Heart right ventricle (tissue), 16 donors: Measurements from ENCODE around the gene SUFU. TPM values are rescaled to one million over a fixed set of nuclear protein-coding genes. Genes with fewer than 3 reads are reported as not detected.

Experiments used
- ATAC-seq, 8 donors: fragments of 200-7000 bp; cut with Tn5 transposase; one replicate each; pipeline ENCODE4 v1.9.1; 2020; ENCODE audit warnings: mild to moderate bottlenecking in 8 of 8, moderate library complexity in 8 of 8, moderate number of reproducible peaks in 1 of 8
- DNase-seq, 2 donors: peaks; one replicate each; pipeline ENCODE4 v3.0.0-alpha.2; 2020
- H3K27ac ChIP-seq, 10 donors: fragments of 200-600 bp; sonication (generic) in 2 of 10; one replicate each; pipeline versions ENCODE4 v1.5.0 to v1.8.0; 2020 to 2022; ENCODE audit warnings: mild to moderate bottlenecking in 3 of 10
- H3K27me3 ChIP-seq, 7 donors: fragments of 200-600 bp; one replicate each; pipeline ENCODE4 v1.8.0; 2021 to 2022; ENCODE audit warnings: mild to moderate bottlenecking in 2 of 7
- H3K36me3 ChIP-seq, 9 donors: fragments of 200-600 bp; sonication (generic) in 1 of 9; one replicate each; pipeline versions ENCODE4 v1.5.0 to v1.8.0; 2020 to 2022; ENCODE audit warnings: mild to moderate bottlenecking in 2 of 9
- H3K4me1 ChIP-seq, 9 donors: fragments of 200-600 bp; sonication (generic) in 1 of 9; one replicate each; pipeline versions ENCODE4 v1.5.0 to v1.8.0; 2020 to 2022; ENCODE audit warnings: mild to moderate bottlenecking in 4 of 9
- H3K4me3 ChIP-seq, 10 donors: fragments of 200-600 bp; sonication (generic) in 2 of 10; one replicate each; pipeline versions ENCODE4 v1.5.0 to v1.8.0; 2020 to 2022; ENCODE audit warnings: mild to moderate bottlenecking in 7 of 10, moderate library complexity in 2 of 10
- H3K9me3 ChIP-seq, 11 donors: fragments of 200-600 bp in 10 of 11; sonication (generic) in 2 of 11; one replicate each; pipeline versions ENCODE4 v1.5.0 to v1.8.0; 2013 to 2022; ENCODE audit warnings: mild to moderate bottlenecking in 2 of 11, control low read depth in 1 of 11, moderate library complexity in 1 of 11
- CTCF ChIP-seq, 9 donors: fragments of 200-600 bp; sonication (generic) in 2 of 9; IDR thresholded peaks; one replicate each; pipeline versions ENCODE4 v1.5.0 to v1.8.0; 2021 to 2022; ENCODE audit warnings: antibody characterized with exemption in 9 of 9, mild to moderate bottlenecking in 5 of 9, moderate library complexity in 1 of 9
- WGBS, 2 donors: extraction: QIAGEN DNeasy Blood & Tissue Kit; methylation state at CpG; one replicate each; pipeline ENCODE4 v1.1.7; 2013; ENCODE audit warnings: inconsistent platforms in 1 of 2; 5-methylcytosine and 5-hydroxymethylcytosine counted together
- intact Hi-C, 10 donors: fragments of 100-400 bp; cut with DNase I; formaldehyde crosslinking; loops; one replicate each; pipeline versions ENCODE4 v1.11.1 to v1.14.2; 2022
- polyA plus RNA-seq, 2 donors: library from polyadenylated mRNA; stranded (reverse); fragments of 200-250 nt; gene quantifications; one replicate each; pipeline ENCODE4 v1.2.3, GENCODE V29; 2013
- total RNA-seq, 10 donors: library from RNA; stranded (reverse); fragmentation: NEBNext Ultra II Directional in 3 of 10; extraction: Animal tissue kit (Norgen Biotek cat#: 25700) in 3 of 10; gene quantifications; one replicate each; pipeline versions ENCODE4 v1.2.1 to v1.2.4, GENCODE V29; 2021 to 2023
- donor health status: Arrhythmogenic right ventricular cardiomyopathy.
- donor health status: ischemic (EF 13 %, LVEDD 7.1; RV severe dilation, severe dysfunction).
- donor health status: healthy with polysubstance abuse.
- donor health status: DM: no; HTN: yes; CAD: no.
- donor health status: DM: no; HTN: no; CAD: no.
- donor health status: ischemic (EF 25% LVEDD 6.9; RV normal size, moderate dysfunction).
- donor health status: ischemic (EF 25% LVEDD 5.7; RV mildly dilated, moderate dysfunction).
- donor health status: healthy.
- donor health status: DM: yes; HTN: yes; CAD: no.
- donor health status: Ischemic cardiomyopathy.
- donor health status: ischemic (EF 35%, LVEDD 5.7; RV mildly dilated, moderate dysfunction).
- donor health status: nonischemic (EF 11% LVEDD 7.7; RV severe dilation, severe dysfunction).
- donor health status: DM: yes; HTN: yes; CAD: no.
- donor health status: PGD.
- donor health status: ischemic (EF 29% LVEDD 5.4; RV normal size, mild dysfunction).
- donor health status: nonischemic (EF 23%, LVEDD 6.1; RV moderate dilation, normal function).

The SUFU gene
- total and polyA plus RNA-seq, 12 donors = 3.3 to 10.1 (median 7.2) TPM

GRCh38 chr10:102620138-102620590 is 116.4 kb downstream of the SUFU start:
- no peaks in the 10 kb centered on the region for H3K9me3 ChIP-seq
- intact Hi-C loops = no loop called here
- DNase-seq (peak; percentile 79 to 82), ATAC-seq (peak; percentile 50 to 82 (median 66))
- peaks cover 0 to 43% (median 0%) of the 10 kb centered on the region in 9 donors for H3K36me3 ChIP-seq
- TF ChIP-seq CTCF (IDR thresholded peaks at IDR 0.05) = peak in 2 of 9 donors; percentile 6 to 22
- H3K4me1 ChIP-seq = peaks cover 29 to 81% (median 57%) of the 10 kb centered on the region in 9 donors
- no peaks in the 10 kb centered on the region for H3K27me3 ChIP-seq
- peak overlapping the region; percentile 31 to 89 (median 80) for H3K27ac ChIP-seq
- peak overlapping the region in 3 of 10 donors; percentile 19 to 21 (median 19) for H3K4me3 ChIP-seq
- 24 to 40% methylated on average over 5 of the region's 5 CpGs for WGBS, 2 donors

- no peak for DNase-seq
- WGBS, 2 donors = 48 to 58% methylated on average over 15 of the region's 15 CpGs
- ATAC-seq = peak; percentile 33 to 76 (median 48)
- peaks cover 33 to 81% (median 59%) of the 10 kb centered on the region in 9 donors for H3K4me1 ChIP-seq
- no peaks in the 10 kb centered on the region for H3K9me3 ChIP-seq
- H3K27me3 ChIP-seq = no peaks in the 10 kb centered on the region
- TF ChIP-seq CTCF (IDR thresholded peaks at IDR 0.05) = no peak
- H3K4me3 ChIP-seq = peak overlapping the region in 3 of 10 donors; percentile 19 to 21 (median 19)
- intact Hi-C loops = no loop called here
- H3K36me3 ChIP-seq = peaks cover 0 to 36% (median 0%) of the 10 kb centered on the region in 9 donors
- peak overlapping the region; percentile 31 to 89 (median 80) for H3K27ac ChIP-seq
Measured at GRCh38 chr10:102620591-102621442, 117.0 kb downstream of the SUFU start.

GRCh38 chr10:102621443-102622325 is 117.9 kb downstream of the SUFU start:
- peaks cover 37 to 81% (median 60%) of the 10 kb centered on the region in 9 donors for H3K4me1 ChIP-seq
- intact Hi-C loops = no loop called here
- ATAC-seq = no peak
- no peaks in the 10 kb centered on the region for H3K9me3 ChIP-seq
- peaks cover 0 to 28% (median 0%) of the 10 kb centered on the region in 9 donors for H3K36me3 ChIP-seq
- H3K27ac ChIP-seq = peak overlapping the region; percentile 11 to 89 (median 80)
- WGBS, 2 donors = 56 to 65% methylated on average over 13 of the region's 13 CpGs
- no peak for TF ChIP-seq CTCF (IDR thresholded peaks at IDR 0.05)
- no peaks in the 10 kb centered on the region for H3K27me3 ChIP-seq
- no peak for DNase-seq
- no peak overlapping the region for H3K4me3 ChIP-seq

- Histone ChIP-seq H3K4me1 (peaks cover 48 to 84% (median 78%) of the 10 kb centered on the region in 9 donors), H3K4me3 (no peak overlapping the region), H3K27me3 (no peaks in the 10 kb centered on the region), H3K27ac (no peak overlapping the region), H3K9me3 (no peaks in the 10 kb centered on the region), H3K36me3 (peaks cover 0 to 7% (median 0%) of the 10 kb centered on the region in 9 donors)
- ATAC-seq = no peak
- no peak for DNase-seq
- 84 to 91% methylated on average over 3 of the region's 3 CpGs for WGBS, 2 donors
- no peak for TF ChIP-seq CTCF (IDR thresholded peaks at IDR 0.05)
- intact Hi-C loops = no loop called here
Measured at GRCh38 chr10:102624094-102624493, 120.3 kb downstream of the SUFU start.
